ENCODE measurements around the gene DUOXA1. TPM values are rescaled to one million over a fixed set of nuclear protein-coding genes. Genes with fewer than 3 reads are reported as not detected.
A peak's percentile ranks its signal among the peaks of the same experiment; 100 is the strongest.

DUOXA1 gene
- total RNA-seq, 1 experiment from 2014 or later, result 0.23 TPM

- DNase-seq (ENCODE audit: low spot score), result no peak
Observed at GRCh38 chr15:45131510-45131909, 1.8 kb upstream of the DUOXA1 start.

DNA sequence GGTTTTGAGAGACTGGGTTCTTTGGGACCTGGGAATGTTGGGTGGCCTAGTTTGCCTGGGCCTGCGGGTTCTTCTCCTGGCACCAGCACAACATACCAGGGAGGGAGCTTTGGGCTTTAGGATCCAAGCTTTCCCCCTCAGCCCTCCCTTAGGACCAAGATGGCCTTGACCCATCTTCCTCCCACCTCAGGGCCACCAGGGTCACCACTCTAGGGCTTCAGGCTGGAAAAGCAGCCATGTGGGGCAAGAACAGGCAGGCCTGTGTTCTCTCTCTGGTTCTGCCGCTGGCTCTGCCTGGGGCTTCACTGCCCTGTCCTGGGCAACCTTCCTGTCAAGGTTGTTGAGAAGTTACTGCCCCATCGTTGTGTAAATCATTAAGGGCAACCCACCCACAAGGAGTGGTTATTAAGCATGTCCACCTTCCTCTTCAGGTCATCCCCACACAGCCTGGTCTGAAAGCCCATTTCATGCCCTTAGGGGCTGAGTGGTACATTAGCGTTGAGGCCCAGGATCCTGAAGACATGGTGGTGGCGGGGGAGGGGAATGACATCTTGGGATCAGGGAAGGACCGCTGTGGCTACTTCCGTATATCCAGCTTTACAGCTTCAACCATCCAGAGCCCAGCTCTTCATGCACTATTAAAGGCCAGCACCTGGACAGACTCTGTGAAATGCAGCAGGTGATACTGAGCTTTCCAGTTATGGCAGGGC lies 767 bp upstream of the DUOXA1 start:
- no peak for DNase-seq (ENCODE audit: low spot score)

- DNase-seq (ENCODE audit: low spot score), result no peak
Observed at GRCh38 chr15:45128971-45129639, 574 bp downstream of the DUOXA1 start.

DNA sequence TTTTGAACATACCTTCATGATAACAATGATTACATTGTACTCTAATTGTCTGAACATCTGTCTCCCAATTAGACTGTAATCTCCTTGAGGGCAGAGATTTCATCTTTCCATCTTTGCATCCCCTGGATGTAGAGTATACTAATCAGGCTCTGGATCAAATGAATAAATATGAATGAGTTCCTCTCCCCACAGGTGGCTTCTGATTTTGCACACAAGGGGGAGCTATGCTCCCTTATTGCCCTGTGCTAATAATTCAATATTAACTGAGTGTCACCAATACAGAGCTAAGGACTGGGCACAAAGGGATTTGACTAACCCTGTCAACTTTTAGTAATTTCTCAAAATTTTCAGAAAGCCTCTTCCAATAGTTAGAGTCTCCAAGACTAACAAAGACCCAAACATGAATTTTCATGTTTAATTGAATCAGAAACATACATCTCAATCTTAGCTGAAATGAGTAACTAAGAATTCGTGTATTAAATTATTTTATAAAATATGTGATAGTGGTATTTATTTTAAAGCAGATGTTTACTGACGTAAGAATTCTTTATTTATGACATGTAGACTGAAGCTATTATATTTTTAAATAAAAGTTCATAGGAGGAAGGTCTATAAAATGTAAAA lies 3.0 kb downstream of the DUOXA1 start:
- DNase-seq (ENCODE audit: low spot score), result peak; percentile 78

GRCh38 chr15:45123397-45123796 lies 6.3 kb downstream of the DUOXA1 start:
- peak; percentile 33 for DNase-seq (ENCODE audit: low spot score)

GRCh38 chr15:45122719-45123118 lies 7.0 kb downstream of the DUOXA1 start:
- no peak for DNase-seq (ENCODE audit: low spot score)

- peak; percentile 71 for DNase-seq (ENCODE audit: low spot score)
Observed at GRCh38 chr15:45121706-45122417, 7.8 kb downstream of the DUOXA1 start.

DNA sequence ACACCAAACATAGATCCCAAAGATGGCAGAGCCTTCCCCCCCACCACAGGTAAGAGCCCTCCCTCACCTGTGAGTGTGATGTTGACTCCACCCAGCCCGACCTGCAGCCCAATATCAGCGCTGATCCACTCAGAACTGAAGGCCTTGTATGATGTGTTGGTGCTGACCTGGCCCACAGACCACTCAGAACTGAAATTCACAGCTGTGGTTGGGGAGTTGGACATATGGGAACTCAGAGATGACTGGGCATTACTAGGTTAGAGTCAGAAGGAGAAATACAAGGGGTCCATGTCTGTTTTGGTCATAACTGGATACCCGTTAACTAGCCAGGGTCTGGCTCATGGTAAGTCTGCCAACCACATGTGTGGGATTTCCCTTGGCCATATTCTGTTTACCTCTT lies 8.7 kb downstream of the DUOXA1 start:
- no peak for DNase-seq (ENCODE audit: low spot score)

DNA sequence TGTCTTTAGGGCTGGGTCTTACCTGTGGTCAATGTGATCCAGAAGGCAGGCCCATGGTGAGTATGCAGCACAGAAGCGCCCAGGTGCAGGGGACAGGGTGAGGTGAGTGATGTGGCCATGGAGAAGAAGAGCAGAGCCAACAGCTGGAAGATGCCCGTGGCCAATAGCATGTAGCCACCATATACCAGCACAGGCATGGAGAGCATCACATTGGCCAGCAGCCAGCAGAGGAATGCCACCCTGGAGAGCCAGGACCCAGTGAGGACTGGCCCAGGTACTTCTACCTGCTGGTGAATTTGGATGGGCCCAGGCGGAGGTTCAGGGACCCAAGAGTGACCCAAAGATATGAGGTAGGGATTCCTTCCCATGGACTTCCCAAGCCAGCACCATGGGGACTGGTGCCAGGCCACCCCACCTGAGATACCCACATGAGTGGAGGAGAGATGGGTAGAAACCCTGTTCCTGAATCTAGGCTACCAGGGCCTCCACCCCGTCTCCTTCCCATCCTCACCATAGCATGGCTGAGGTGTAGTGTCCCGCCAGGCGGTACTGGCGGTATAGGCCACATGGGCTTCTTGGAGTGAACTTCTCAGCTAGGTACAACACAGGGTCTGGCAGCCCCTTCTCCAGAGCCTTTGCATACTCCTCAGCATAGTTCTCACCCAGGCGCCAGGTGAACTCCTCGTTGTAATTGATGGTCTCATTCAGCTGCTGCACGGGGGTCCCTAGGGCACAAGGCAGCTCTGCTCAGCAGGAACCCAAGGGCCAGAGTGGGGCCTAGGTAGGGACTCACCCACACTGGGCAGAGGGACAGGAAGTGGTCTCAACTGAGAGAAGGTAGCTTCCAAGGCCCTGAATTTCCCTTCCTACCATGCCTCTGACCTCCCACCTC lies 9.4 kb downstream of the DUOXA1 start:
- DNase-seq (ENCODE audit: low spot score), result no peak

DNA sequence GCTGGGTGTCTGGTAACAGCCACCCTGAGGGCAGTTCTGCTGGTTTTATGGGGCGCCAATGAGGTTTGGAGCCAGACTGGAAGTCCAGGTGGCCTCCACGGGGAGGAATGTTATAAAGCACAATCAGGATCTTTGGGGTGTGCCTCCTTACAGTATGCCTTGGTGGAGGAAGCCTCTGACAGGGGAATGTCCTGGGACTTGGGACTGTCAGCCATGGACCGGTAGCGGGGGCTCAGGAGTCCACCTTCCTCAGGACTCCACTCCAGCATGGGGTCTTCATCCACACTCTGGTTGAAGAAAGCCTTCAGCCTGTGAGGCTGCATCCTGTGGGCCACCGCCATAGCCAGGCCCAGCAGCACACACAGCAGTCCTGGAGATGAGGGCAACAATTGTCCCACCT lies 10.7 kb downstream of the DUOXA1 start:
- DNase-seq (ENCODE audit: low spot score), result no peak

GRCh38 chr15:45118131-45118588 lies 11.5 kb downstream of the DUOXA1 start:
- peak; percentile 95 for DNase-seq (ENCODE audit: low spot score)

GRCh38 chr15:45117308-45118130 lies 12.2 kb downstream of the DUOXA1 start:
- no peak for DNase-seq (ENCODE audit: low spot score)

DNA sequence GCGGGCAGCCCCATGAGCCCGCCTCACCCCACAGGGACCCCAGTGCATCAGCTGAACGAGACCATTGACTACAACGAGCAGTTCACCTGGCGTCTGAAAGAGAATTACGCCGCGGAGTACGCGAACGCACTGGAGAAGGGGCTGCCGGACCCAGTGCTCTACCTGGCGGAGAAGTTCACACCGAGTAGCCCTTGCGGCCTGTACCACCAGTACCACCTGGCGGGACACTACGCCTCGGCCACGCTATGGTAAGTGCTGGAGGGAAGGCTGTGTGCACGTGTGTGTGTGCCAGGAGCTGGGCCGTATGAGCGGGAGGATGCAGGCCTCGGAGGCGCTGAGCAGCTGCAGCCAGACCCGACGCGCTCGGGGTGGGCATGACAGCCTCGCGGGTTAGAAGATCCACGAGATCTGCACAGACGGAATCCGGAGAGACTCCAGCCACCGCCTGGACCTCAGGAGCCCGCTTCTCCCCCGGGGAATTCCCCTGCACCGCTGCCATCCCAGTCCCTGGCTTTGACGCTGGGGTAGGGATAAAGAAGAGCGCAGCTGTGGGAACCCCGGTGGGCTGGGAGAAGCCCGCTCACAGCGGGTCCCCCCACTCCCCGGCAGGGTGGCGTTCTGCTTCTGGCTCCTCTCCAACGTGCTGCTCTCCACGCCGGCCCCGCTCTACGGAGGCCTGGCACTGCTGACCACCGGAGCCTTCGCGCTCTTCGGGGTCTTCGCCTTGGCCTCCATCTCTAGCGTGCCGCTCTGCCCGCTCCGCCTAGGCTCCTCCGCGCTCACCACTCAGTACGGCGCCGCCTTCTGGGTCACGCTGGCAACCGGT lies 13.0 kb downstream of the DUOXA1 start:
- DNase-seq (ENCODE audit: low spot score), result no peak

GRCh38 chr15:45116006-45116481 lies 13.6 kb downstream of the DUOXA1 start:
- no peak for DNase-seq (ENCODE audit: low spot score)

DNA sequence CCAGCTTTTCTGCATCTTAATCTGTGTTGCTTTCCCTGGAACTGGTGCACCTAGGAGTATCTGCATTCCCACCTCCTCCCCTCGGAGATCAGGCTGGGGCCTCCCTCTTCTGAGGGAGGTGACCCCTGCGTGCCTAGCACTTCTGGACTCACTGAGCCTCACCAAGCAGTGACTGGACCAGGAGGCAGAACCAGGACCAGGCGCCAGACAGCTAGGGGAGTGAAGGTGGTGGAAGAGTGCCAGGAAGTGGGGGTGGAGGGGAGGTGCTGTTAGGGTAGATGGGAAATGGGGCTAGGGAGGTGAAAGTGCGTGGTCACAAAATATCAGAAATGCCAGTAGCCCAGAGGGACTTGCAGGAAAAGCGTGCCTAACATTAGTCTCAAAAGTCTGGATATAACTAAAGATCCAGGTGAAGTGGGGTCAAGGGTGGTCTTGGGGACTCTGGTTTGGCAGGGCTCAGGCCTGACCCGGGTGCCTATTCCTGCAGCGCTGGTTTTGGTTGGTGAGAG lies 14.3 kb downstream of the DUOXA1 start:
- no peak for DNase-seq (ENCODE audit: low spot score)

DNA sequence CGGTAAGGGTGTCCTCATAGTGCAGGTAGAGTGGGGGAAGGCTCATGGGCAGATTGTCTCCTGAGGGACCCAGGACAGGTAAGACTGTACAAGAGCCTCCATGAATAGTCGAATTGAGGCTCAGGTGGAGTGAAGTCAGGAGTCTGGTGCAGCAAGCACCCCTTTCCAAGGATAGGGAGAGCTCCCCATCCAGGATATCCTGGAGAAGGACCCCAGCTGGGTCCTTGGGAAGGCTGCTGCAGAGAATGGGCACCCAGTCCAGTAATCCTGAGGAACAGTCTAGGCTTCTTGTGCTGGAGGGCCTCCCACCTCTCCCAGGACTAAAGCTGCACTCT lies 15.0 kb downstream of the DUOXA1 start:
- no peak for DNase-seq (ENCODE audit: low spot score)

GRCh38 chr15:45114076-45114750 lies 15.5 kb downstream of the DUOXA1 start, which contains the start of the genes DUOX2 and DUOXA2:
DUOX2 (minus strand) TSS chr15:45114172; CDS start chr15:45113411, 761 bp downstream.
DUOXA2 (plus strand) TSS chr15:45114326; CDS start chr15:45114606, 280 bp downstream.
- DNase-seq (ENCODE audit: low spot score), result no peak

DNA sequence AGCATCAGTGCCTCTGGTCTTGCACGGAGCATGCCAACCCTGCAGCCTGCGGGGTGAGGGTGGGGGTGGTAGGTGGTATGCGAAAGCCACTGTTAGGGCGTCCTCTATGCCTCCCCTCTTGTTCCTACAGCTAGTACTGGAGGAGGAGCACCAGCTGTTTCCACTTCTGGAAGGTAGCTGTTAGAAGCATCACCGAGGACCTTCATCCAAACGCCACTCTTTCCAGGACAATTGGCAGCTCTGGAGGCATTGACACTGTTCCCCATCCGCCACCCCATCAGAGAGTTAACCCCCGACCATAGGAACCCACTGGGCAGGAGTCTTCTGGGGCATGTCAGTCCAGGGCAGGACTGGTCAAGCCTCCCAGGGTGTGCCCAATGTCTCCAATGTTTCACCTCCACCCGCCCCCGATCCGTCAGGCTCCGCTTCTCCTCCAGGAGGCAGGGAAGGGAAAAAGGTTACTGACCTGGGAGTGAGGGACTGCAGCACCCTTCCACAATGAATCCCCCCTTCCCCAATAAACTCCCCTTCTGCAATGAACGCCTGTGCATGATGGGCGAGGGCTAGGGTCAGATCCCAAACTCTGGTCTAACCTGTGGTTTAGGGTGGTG lies 16.2 kb downstream of the DUOXA1 start:
- DNase-seq (ENCODE audit: low spot score), result no peak
